H9 (cell line): ENCODE measurements around the gene CA11. TPM values are rescaled to one million over a fixed set of nuclear protein-coding genes. Genes with fewer than 3 reads are reported as not detected.
"Not testable (repeated sequence)": the region's sequence is repeated elsewhere in the genome, so short reads cannot be mapped to it uniquely, and the experiment has no call there.

Source experiments
- DNase-seq: peaks from one replicate; pipeline ENCODE4 v3.0.0-alpha.2; 2017
- H2AFZ ChIP-seq: one replicate; pipeline ENCODE4 v1.6.1; 2013; ENCODE audit warnings: mild to moderate bottlenecking, low read length, control low read depth, moderate library complexity
- H2AK5ac ChIP-seq: 2 replicates; pipeline ENCODE4 v1.6.1; 2013; ENCODE audit warnings: low read length, control low read depth, mixed read lengths; ENCODE audit not compliant: insufficient read length
- H2BK120ac ChIP-seq: one replicate; pipeline ENCODE4 v1.6.1; 2013; ENCODE audit warnings: low read depth, mild to moderate bottlenecking, low read length, control low read depth, inconsistent platforms; ENCODE audit not compliant: poor library complexity, severe bottlenecking
- H2BK12ac ChIP-seq: 2 replicates; pipeline ENCODE4 v1.6.1; 2013; ENCODE audit warnings: low read length, control low read depth, mixed read lengths, low read depth; ENCODE audit not compliant: insufficient read length
- H2BK15ac ChIP-seq: 2 replicates; pipeline ENCODE4 v1.6.1; 2013; ENCODE audit warnings: low read depth, low read length, control low read depth
- H2BK20ac ChIP-seq: one replicate; pipeline ENCODE4 v1.6.1; 2013; ENCODE audit warnings: low read depth, mild to moderate bottlenecking, low read length, control low read depth, inconsistent platforms; ENCODE audit not compliant: poor library complexity, severe bottlenecking
- H2BK5ac ChIP-seq: 2 replicates; pipeline ENCODE4 v1.6.1; 2013; ENCODE audit warnings: low read length, control low read depth, mixed read lengths; ENCODE audit not compliant: insufficient read length
- H3K14ac ChIP-seq: 2 replicates; pipeline ENCODE4 v1.6.1; 2013; ENCODE audit warnings: low read length, control low read depth; ENCODE audit not compliant: insufficient read depth
- H3K18ac ChIP-seq: 2 replicates; pipeline ENCODE4 v1.6.1; 2013; ENCODE audit warnings: low read depth, mild to moderate bottlenecking, mixed read lengths, low read length, control low read depth; ENCODE audit not compliant: insufficient read length
- H3K23ac ChIP-seq: 2 replicates; pipeline ENCODE4 v1.6.1; 2013; ENCODE audit warnings: low read length, control low read depth, mixed read lengths, low read depth; ENCODE audit not compliant: insufficient read length
- H3K23me2 ChIP-seq: 2 replicates; pipeline ENCODE4 v1.6.1; 2013; ENCODE audit warnings: low read depth, mild to moderate bottlenecking, mixed read lengths, low read length, control low read depth; ENCODE audit not compliant: insufficient read length, poor library complexity, severe bottlenecking
- H3K27ac ChIP-seq: 2 replicates; pipeline ENCODE4 v1.5.1; 2013; ENCODE audit warnings: low read length, control low read depth, mixed read lengths, low read depth; ENCODE audit not compliant: insufficient read length
- H3K27me3 ChIP-seq: 2 replicates; pipeline ENCODE4 v1.6.1; 2013; ENCODE audit warnings: low read length, control low read depth, inconsistent platforms; ENCODE audit not compliant: insufficient read depth
- H3K4ac ChIP-seq: 2 replicates; pipeline ENCODE4 v1.6.1; 2013; ENCODE audit warnings: low read depth, mild to moderate bottlenecking, control low read depth, inconsistent platforms, low read length, moderate library complexity
- H3K4me1 ChIP-seq: 2 replicates; pipeline ENCODE4 v1.6.1; 2013; ENCODE audit warnings: low read length, control low read depth, inconsistent platforms; ENCODE audit not compliant: insufficient read depth
- H3K4me2 ChIP-seq: 2 replicates; pipeline ENCODE4 v1.6.1; 2013; ENCODE audit warnings: low read length, control low read depth, mixed read lengths; ENCODE audit not compliant: insufficient read length, insufficient read depth
- H3K56ac ChIP-seq: 2 replicates; pipeline ENCODE4 v1.6.1; 2013; ENCODE audit warnings: low read depth, mild to moderate bottlenecking, mixed read lengths, low read length, control low read depth; ENCODE audit not compliant: insufficient read length
- H3K79me1 ChIP-seq: 2 replicates; pipeline ENCODE4 v1.6.1; 2013; ENCODE audit warnings: low read depth, mild to moderate bottlenecking, moderate library complexity, low read length, control low read depth, inconsistent platforms; ENCODE audit not compliant: insufficient read depth, poor library complexity, severe bottlenecking
- H3K79me2 ChIP-seq: 2 replicates; pipeline ENCODE4 v1.6.1; 2013; ENCODE audit warnings: low read length, control low read depth, inconsistent platforms; ENCODE audit not compliant: insufficient read depth
- H3K9ac ChIP-seq: 2 replicates; pipeline ENCODE4 v1.6.1; 2013; ENCODE audit warnings: low read length, control low read depth, mixed read lengths; ENCODE audit not compliant: insufficient read length; ENCODE audit errors: extremely low read depth
- H3K9me3 ChIP-seq: one replicate; pipeline ENCODE4 v1.6.1; 2013; ENCODE audit warnings: low read depth, low read length, inconsistent platforms; ENCODE audit not compliant: control insufficient read depth
- H3T11ph ChIP-seq: one replicate; pipeline ENCODE4 v1.6.1; 2013; ENCODE audit warnings: mild to moderate bottlenecking, low read length, control low read depth, inconsistent platforms
- H4K20me1 ChIP-seq: one replicate; pipeline ENCODE4 v1.6.1; 2013; ENCODE audit not compliant: control insufficient read depth, insufficient read length, insufficient read depth
- H4K5ac ChIP-seq: 2 replicates; pipeline ENCODE4 v1.6.1; 2013; ENCODE audit warnings: low read depth, mild to moderate bottlenecking, mixed read lengths, low read length, control low read depth; ENCODE audit not compliant: insufficient read length
- H4K8ac ChIP-seq: replicated peaks from 2 replicates; pipeline ENCODE4 v1.6.1; 2013; ENCODE audit warnings: low read length, control low read depth, mixed read lengths, low read depth; ENCODE audit not compliant: insufficient read length
- H4K91ac ChIP-seq: 2 replicates; pipeline ENCODE4 v1.6.1; 2013; ENCODE audit warnings: low read depth, mild to moderate bottlenecking, moderate library complexity, mixed read lengths, low read length, control low read depth; ENCODE audit not compliant: insufficient read length
- H3K27ac Mint-ChIP-seq, 3 experiments: 2 replicates in 2 of 3; 3 replicates in 1 of 3; pipeline ENCODE4 v1.8.0; 2020 to 2021; ENCODE audit warnings: mixed read lengths in 3 of 3, mild to moderate bottlenecking in 1 of 3, moderate library complexity in 1 of 3
- H3K27me3 Mint-ChIP-seq: 2 replicates; pipeline ENCODE4 v1.8.0; 2021; ENCODE audit warnings: low read depth, mild to moderate bottlenecking, moderate library complexity, mixed read lengths
- H3K36me3 Mint-ChIP-seq, 3 experiments: 2 replicates in 2 of 3; 3 replicates in 1 of 3; pipeline ENCODE4 v1.8.0; 2020 to 2021; ENCODE audit warnings: low read depth in 3 of 3, mixed read lengths in 3 of 3; ENCODE audit not compliant: insufficient read depth in 1 of 3
- H3K4me1 Mint-ChIP-seq, 2 experiments: 2 replicates each; pipeline ENCODE4 v1.8.0; 2020; ENCODE audit warnings: mixed read lengths in 2 of 2
- H3K4me3 Mint-ChIP-seq, 2 experiments: 2 replicates in 1 of 2; 3 replicates in 1 of 2; pipeline ENCODE4 v1.8.0; 2020 to 2021; ENCODE audit warnings: mild to moderate bottlenecking in 2 of 2, mixed read lengths in 2 of 2, moderate library complexity in 1 of 2
- H3K9me3 Mint-ChIP-seq, 2 experiments: 2 replicates in 1 of 2; 3 replicates in 1 of 2; pipeline ENCODE4 v1.8.0; 2020; ENCODE audit warnings: mild to moderate bottlenecking in 2 of 2, mixed read lengths in 2 of 2, moderate library complexity in 1 of 2
- WGBS: extraction: QIAGEN DNeasy Blood & Tissue Kit; methylation state at CpG from one replicate; pipeline ENCODE4 v1.1.7; 2013; ENCODE audit warnings: missing lambda C conversion rate, low lambda C conversion rate, mixed read lengths; ENCODE audit not compliant: insufficient read length; ENCODE audit errors: extremely low coverage; 5-methylcytosine and 5-hydroxymethylcytosine counted together
- total RNA-seq: library from RNA; stranded (reverse); gene quantifications from 2 replicates; pipeline ENCODE4 v1.2.1, GENCODE V29; 2021
- TF ChIP-seq, protein P1 (sequence below): fragments of 200-600 bp; sonication (generic); conservative IDR thresholded peaks from 3 replicates; pipeline ENCODE4 v1.8.0; 2021; ENCODE audit warnings: antibody characterized with exemption, mild to moderate bottlenecking

The CA11 gene
- total RNA-seq, 1 experiment from 2014 or later: 107 TPM

DNA sequence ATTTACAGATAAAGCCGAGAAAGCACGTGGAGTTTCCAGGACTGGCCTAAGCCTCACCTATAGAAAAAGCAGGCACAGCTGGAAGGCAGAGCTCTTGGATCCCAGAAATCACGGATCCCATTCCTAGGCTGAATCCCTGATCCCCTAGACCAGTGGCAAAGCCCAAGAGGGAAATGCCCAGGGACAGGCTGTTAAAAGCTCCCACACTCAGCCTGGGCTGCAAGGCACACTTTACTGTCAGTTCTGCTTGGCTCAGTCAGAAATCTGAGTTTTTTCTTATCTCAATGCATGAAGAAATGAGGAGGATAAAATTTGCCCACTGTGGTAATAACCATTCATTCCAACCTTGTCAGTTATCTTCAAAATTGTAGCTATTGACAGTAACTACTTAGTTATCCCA, 41.8 kb upstream of the CA11 start:
- Histone ChIP-seq H4K20me1 (no peaks in the 10 kb centered on the region), H4K91ac (no peak overlapping the region), H3K9ac (no peak overlapping the region), H2AK5ac (no peak overlapping the region), H2BK15ac (no peak overlapping the region), H2BK5ac (no peak overlapping the region), H3K9me3 (no peaks in the 10 kb centered on the region), H3K4me2 (no peak overlapping the region), H2BK12ac (no peak overlapping the region), H3K18ac (no peak overlapping the region), H3K79me1 (no peaks in the 10 kb centered on the region), H3K79me2 (no peaks in the 10 kb centered on the region), H2AFZ (no peak overlapping the region), H3K23me2 (no peaks in the 10 kb centered on the region), H3K56ac (no peak overlapping the region), H3K14ac (no peak overlapping the region), H4K8ac (no peak overlapping the region), H3K4me1 (no peaks in the 10 kb centered on the region), H3K23ac (no peak overlapping the region), H3K27ac (no peak overlapping the region), H4K5ac (no peak overlapping the region), H2BK120ac (no peak overlapping the region), H2BK20ac (no peak overlapping the region), H3K4ac (no peak overlapping the region), H3K27me3 (no peaks in the 10 kb centered on the region; the same call in 1 of the 2 replicates), H3T11ph (no peak overlapping the region)
- TF ChIP-seq, protein P1, sequence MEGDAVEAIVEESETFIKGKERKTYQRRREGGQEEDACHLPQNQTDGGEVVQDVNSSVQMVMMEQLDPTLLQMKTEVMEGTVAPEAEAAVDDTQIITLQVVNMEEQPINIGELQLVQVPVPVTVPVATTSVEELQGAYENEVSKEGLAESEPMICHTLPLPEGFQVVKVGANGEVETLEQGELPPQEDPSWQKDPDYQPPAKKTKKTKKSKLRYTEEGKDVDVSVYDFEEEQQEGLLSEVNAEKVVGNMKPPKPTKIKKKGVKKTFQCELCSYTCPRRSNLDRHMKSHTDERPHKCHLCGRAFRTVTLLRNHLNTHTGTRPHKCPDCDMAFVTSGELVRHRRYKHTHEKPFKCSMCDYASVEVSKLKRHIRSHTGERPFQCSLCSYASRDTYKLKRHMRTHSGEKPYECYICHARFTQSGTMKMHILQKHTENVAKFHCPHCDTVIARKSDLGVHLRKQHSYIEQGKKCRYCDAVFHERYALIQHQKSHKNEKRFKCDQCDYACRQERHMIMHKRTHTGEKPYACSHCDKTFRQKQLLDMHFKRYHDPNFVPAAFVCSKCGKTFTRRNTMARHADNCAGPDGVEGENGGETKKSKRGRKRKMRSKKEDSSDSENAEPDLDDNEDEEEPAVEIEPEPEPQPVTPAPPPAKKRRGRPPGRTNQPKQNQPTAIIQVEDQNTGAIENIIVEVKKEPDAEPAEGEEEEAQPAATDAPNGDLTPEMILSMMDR: no peak
- DNase-seq: no peak
- H3K9me3 Mint-ChIP-seq: no peaks in the 10 kb centered on the region
- no CpG with 5 or more reads among the region's 3 CpGs for WGBS
- H3K36me3 Mint-ChIP-seq: no peaks in the 10 kb centered on the region; a peak in 1 of 7 replicates
- H3K4me1 Mint-ChIP-seq: peaks cover 3 to 9% of the 10 kb centered on the region in 2 experiments
- H3K4me3 Mint-ChIP-seq: no peak overlapping the region
- H3K27me3 Mint-ChIP-seq: peaks cover 6% of the 10 kb centered on the region
- no peak overlapping the region for H3K27ac Mint-ChIP-seq

DNA sequence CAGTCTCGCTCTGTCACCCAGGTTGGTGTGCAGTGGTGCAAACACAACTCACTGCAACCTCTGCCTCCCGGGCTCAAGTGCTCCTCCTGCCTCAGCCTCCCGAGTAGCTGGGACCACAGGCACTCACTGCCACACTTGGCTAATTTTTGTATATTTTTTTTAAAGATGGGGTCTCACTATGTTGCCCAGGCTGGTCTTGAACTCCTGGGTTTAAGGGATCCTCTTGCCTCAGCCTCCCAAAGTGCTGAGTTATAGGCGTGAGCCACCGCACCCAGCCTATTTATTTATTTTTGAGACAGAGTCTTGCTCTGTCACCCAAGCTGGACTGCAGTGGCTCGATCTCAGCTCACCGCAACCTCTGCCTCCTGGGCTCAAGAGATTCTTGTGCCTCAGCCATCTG, 40.6 kb upstream of the CA11 start:
- not testable (repeated sequence) for H3K4me1 ChIP-seq, H4K91ac ChIP-seq, H2BK20ac ChIP-seq, H3K18ac ChIP-seq, H2BK12ac ChIP-seq, H2BK5ac ChIP-seq, H3K56ac ChIP-seq, H3K9me3 Mint-ChIP-seq, H3K4me1 Mint-ChIP-seq, DNase-seq, H3K79me2 ChIP-seq, H4K20me1 ChIP-seq, H2AFZ ChIP-seq, H4K8ac ChIP-seq, H3T11ph ChIP-seq, H2AK5ac ChIP-seq, H3K27ac ChIP-seq, H3K27me3 ChIP-seq, H4K5ac ChIP-seq, H3K4me3 Mint-ChIP-seq, H3K79me1 ChIP-seq, H3K27ac Mint-ChIP-seq, H3K9me3 ChIP-seq, H3K23me2 ChIP-seq, H3K14ac ChIP-seq, H3K9ac ChIP-seq, H2BK120ac ChIP-seq, H2BK15ac ChIP-seq, H3K36me3 Mint-ChIP-seq, H3K4me2 ChIP-seq, H3K23ac ChIP-seq, H3K27me3 Mint-ChIP-seq, H3K4ac ChIP-seq
- WGBS: no CpG with 5 or more reads among the region's 7 CpGs
